ENCODE data around the gene PDE4B.

PDE4B gene

DNA sequence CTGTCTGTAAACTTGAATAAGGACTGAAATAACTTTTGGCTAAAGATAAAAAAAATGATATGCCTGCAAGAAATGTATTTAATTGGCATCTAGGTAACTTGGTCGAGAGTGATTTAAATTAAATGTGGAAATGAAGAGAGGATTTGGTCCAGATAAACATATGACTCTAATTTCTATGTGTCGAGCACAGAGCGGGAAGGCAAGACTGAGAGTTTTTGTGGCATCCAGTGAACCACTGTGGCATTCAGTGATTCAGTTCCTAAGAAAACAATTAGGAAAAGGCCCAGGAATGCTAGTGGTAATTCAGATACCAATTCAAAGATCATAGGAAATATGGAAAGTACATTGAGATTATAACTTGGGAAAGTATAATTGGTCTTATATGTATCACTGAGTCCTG lies 39.6 kb downstream of the PDE4B start:
- TF ChIP-seq, protein P1, sequence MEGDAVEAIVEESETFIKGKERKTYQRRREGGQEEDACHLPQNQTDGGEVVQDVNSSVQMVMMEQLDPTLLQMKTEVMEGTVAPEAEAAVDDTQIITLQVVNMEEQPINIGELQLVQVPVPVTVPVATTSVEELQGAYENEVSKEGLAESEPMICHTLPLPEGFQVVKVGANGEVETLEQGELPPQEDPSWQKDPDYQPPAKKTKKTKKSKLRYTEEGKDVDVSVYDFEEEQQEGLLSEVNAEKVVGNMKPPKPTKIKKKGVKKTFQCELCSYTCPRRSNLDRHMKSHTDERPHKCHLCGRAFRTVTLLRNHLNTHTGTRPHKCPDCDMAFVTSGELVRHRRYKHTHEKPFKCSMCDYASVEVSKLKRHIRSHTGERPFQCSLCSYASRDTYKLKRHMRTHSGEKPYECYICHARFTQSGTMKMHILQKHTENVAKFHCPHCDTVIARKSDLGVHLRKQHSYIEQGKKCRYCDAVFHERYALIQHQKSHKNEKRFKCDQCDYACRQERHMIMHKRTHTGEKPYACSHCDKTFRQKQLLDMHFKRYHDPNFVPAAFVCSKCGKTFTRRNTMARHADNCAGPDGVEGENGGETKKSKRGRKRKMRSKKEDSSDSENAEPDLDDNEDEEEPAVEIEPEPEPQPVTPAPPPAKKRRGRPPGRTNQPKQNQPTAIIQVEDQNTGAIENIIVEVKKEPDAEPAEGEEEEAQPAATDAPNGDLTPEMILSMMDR (IDR thresholded peaks at IDR 0.05; ENCODE audit: insufficient read depth, low read length, poor library complexity, severe bottlenecking), result no peak
- Histone ChIP-seq H3K4me3 (replicated peaks; ENCODE audit: low read depth, low read length) (no peak overlapping the region), H3K27me3 (replicated peaks; ENCODE audit: control insufficient read depth, insufficient read depth, low read length) (no peaks in the 10 kb centered on the region), H3K36me3 (ENCODE audit: control insufficient read depth, insufficient read depth, low read length) (no peaks in the 10 kb centered on the region)
- no peak for DNase-seq (ENCODE audit: extremely low read depth, insufficient read length)

DNA sequence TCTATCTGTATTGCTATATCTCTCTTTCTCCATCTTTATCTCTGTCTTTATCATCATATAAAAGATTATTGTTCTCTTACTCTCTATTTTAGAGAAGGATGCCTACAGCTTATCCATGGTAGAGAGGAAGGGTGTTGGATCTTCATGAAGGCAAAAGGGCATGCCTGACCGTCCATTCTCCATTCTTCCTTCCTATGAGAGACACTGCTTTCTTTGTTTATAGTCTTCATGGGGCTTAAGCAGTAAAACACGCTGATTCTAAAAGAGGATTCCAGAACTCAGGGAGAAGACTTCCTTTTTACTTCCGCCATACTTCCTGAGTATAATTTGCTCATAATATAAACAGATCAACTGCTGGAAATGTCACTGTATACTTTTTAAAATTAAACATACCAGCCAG lies 44.0 kb downstream of the PDE4B start:
- TF ChIP-seq, protein P1 (IDR thresholded peaks at IDR 0.05; ENCODE audit: insufficient read depth, low read length, poor library complexity, severe bottlenecking), result no peak
- H3K4me3 ChIP-seq (replicated peaks; ENCODE audit: low read depth, low read length), result no peak overlapping the region
- no peaks in the 10 kb centered on the region for H3K27me3 ChIP-seq (replicated peaks; ENCODE audit: control insufficient read depth, insufficient read depth, low read length)
- no peak for DNase-seq (ENCODE audit: extremely low read depth, insufficient read length)
- no peaks in the 10 kb centered on the region for H3K36me3 ChIP-seq (ENCODE audit: control insufficient read depth, insufficient read depth, low read length)

DNA sequence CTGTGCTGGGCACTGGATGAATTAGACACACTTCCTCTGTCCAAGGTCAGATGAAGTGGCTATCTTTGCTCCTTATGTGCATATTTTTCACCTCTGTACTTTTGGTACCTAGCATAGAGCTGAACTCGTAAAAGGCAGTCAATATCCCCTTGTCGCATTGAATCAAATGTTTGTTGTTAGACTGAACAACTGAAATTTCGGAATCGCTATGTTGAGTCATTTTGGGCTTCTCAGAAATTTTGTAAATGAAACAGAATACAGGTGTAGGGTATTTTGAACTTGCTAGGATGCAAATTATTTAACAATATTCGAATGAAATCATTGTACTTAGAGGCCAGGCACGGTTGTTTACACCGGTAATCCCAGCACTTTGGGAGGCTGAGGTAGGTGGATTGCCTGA lies 48.0 kb downstream of the PDE4B start:
- no peaks in the 10 kb centered on the region for H3K27me3 ChIP-seq (replicated peaks; ENCODE audit: control insufficient read depth, insufficient read depth, low read length)
- DNase-seq (ENCODE audit: extremely low read depth, insufficient read length), result no peak
- H3K4me3 ChIP-seq (replicated peaks; ENCODE audit: low read depth, low read length), result no peak overlapping the region
- no peaks in the 10 kb centered on the region for H3K36me3 ChIP-seq (ENCODE audit: control insufficient read depth, insufficient read depth, low read length)
- TF ChIP-seq, protein P1 (IDR thresholded peaks at IDR 0.05; ENCODE audit: insufficient read depth, low read length, poor library complexity, severe bottlenecking), result no peak

DNA sequence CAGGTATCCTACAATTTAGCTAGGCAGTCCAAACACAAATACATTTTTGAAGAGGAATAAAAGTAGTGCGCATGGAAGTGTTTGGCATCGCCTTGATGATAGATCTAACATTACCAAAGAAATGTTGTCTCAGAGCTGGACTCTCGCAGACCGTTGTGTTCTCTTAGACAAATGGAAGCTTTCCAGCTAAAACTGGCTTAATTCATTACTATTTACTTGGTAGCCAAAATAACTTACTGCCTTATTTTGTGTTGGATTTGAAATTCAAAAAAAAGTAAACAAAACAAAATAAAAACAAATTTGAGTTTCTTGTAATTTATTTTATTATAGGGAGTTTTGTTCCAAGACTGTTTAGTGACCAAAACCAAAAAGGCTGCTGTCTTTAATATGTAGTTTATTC lies 51.6 kb downstream of the PDE4B start:
- TF ChIP-seq, protein P1 (IDR thresholded peaks at IDR 0.05; ENCODE audit: insufficient read depth, low read length, poor library complexity, severe bottlenecking), result no peak
- Histone ChIP-seq H3K27me3 (replicated peaks; ENCODE audit: control insufficient read depth, insufficient read depth, low read length) (no peaks in the 10 kb centered on the region), H3K36me3 (ENCODE audit: control insufficient read depth, insufficient read depth, low read length) (no peaks in the 10 kb centered on the region), H3K4me3 (replicated peaks; ENCODE audit: low read depth, low read length) (no peak overlapping the region)
- DNase-seq (ENCODE audit: extremely low read depth, insufficient read length), result no peak

DNA sequence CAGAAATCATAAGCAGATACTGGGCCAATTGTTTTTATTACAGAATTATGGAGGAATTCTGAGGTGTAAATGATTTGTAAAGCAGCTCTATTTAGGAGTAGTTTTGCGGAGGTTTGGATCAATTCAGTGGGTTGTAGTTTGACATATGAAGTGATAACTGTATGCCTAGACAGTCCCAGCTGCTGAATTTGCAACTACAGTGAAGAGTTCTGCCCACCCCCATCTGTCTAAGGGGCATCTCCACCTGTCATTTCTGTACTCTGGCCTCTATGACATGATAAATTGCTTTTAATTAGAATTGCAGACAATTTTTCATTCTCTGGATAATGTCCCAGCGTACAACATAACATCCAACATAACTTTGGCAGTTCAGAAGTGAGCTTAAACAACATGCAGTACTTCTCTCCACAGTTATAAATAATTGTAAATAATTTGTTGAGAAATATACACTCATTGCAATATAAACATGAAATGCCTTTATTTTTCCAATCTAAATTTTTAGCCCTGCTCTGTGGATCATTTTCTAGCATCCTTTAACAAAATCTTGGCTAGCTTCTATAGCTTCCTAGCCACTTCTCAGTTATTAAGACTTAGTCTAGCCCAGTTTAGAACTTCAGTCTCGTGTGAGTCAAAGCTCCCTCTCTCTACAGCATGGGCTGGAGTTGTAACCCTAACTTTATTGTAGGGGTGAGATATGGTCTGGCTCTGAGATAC lies 52.3 kb downstream of the PDE4B start:
- DNase-seq (ENCODE audit: extremely low read depth, insufficient read length), result no peak
- TF ChIP-seq, protein P1 (IDR thresholded peaks at IDR 0.05; ENCODE audit: insufficient read depth, low read length, poor library complexity, severe bottlenecking), result no peak
- Histone ChIP-seq H3K27me3 (replicated peaks; ENCODE audit: control insufficient read depth, insufficient read depth, low read length) (no peaks in the 10 kb centered on the region), H3K4me3 (replicated peaks; ENCODE audit: low read depth, low read length) (no peak overlapping the region), H3K36me3 (ENCODE audit: control insufficient read depth, insufficient read depth, low read length) (no peaks in the 10 kb centered on the region)
